Astrocyte (in vitro differentiated cells and primary cell): ENCODE data around the gene HOXD10. TPM values are rescaled to one million over a fixed set of nuclear protein-coding genes. Genes with fewer than 3 reads are reported as not detected.

Experiments used
- DNase-seq: peaks from one replicate; pipeline ENCODE4 v3.0.0-alpha.2; 2010; ENCODE audit warnings: low read depth
- FAIRE-seq: peaks from 2 replicates; lab custom pipeline; 2011; peaks lifted over from hg19 to GRCh38; lab: Jason Lieb, UNC
- H2AFZ ChIP-seq: 2 replicates; pipeline ENCODE4 v1.6.0; 2012; ENCODE audit warnings: low read depth, low read length, inconsistent platforms
- H3K27ac ChIP-seq: 2 replicates; pipeline ENCODE4 v1.5.1; 2011; ENCODE audit warnings: low read depth, low read length, inconsistent platforms
- H3K27me3 ChIP-seq: 2 replicates; pipeline ENCODE4 v1.6.0; 2011; ENCODE audit warnings: low read length, inconsistent platforms; ENCODE audit not compliant: insufficient read depth
- H3K36me3 ChIP-seq: 2 replicates; pipeline ENCODE4 v1.5.1; 2011; ENCODE audit warnings: low read length, inconsistent platforms; ENCODE audit not compliant: insufficient read depth
- H3K4me1 ChIP-seq: 2 replicates; pipeline ENCODE4 v1.5.1; 2011; ENCODE audit warnings: low read length, inconsistent platforms; ENCODE audit not compliant: insufficient read depth
- H3K4me2 ChIP-seq: 2 replicates; pipeline ENCODE4 v1.6.0; 2012; ENCODE audit warnings: low read length, inconsistent platforms
- H3K4me3 ChIP-seq: 2 replicates; pipeline ENCODE4 v1.5.1; 2011; ENCODE audit warnings: low read depth, mild to moderate bottlenecking, low read length, inconsistent platforms; ENCODE audit not compliant: insufficient read depth
- H3K79me2 ChIP-seq: 2 replicates; pipeline ENCODE4 v1.6.0; 2012; ENCODE audit warnings: mild to moderate bottlenecking, low read length, inconsistent platforms; ENCODE audit not compliant: insufficient read depth
- H3K9ac ChIP-seq: 2 replicates; pipeline ENCODE4 v1.6.0; 2012; ENCODE audit warnings: mild to moderate bottlenecking, low read length, inconsistent platforms
- H3K9me3 ChIP-seq: 2 replicates; pipeline ENCODE4 v1.5.1; 2012; ENCODE audit warnings: low read depth, mild to moderate bottlenecking, low read length, inconsistent platforms; ENCODE audit not compliant: insufficient read depth
- H4K20me1 ChIP-seq: 2 replicates; pipeline ENCODE4 v1.6.0; 2012; ENCODE audit warnings: low read length, inconsistent platforms; ENCODE audit not compliant: insufficient read depth
- H3K27ac Mint-ChIP-seq: one replicate; pipeline ENCODE4 v1.8.0; 2021; ENCODE audit warnings: mild to moderate bottlenecking, mixed read lengths; ENCODE audit not compliant: unreplicated experiment
- H3K27me3 Mint-ChIP-seq: one replicate; pipeline ENCODE4 v1.8.0; 2021; ENCODE audit warnings: low read depth, mixed read lengths; ENCODE audit not compliant: unreplicated experiment
- H3K36me3 Mint-ChIP-seq: one replicate; pipeline ENCODE4 v1.8.0; 2021; ENCODE audit warnings: low read depth, mixed read lengths; ENCODE audit not compliant: unreplicated experiment
- H3K4me1 Mint-ChIP-seq: one replicate; pipeline ENCODE4 v1.8.0; 2021; ENCODE audit warnings: low read depth, mixed read lengths; ENCODE audit not compliant: unreplicated experiment
- H3K4me3 Mint-ChIP-seq: one replicate; pipeline ENCODE4 v1.8.0; 2021; ENCODE audit warnings: mild to moderate bottlenecking, moderate library complexity, mixed read lengths; ENCODE audit not compliant: unreplicated experiment
- H3K9me3 Mint-ChIP-seq: one replicate; pipeline ENCODE4 v1.8.0; 2021; ENCODE audit warnings: mild to moderate bottlenecking, mixed read lengths; ENCODE audit not compliant: unreplicated experiment
- CTCF ChIP-seq: IDR thresholded peaks from 2 replicates; pipeline ENCODE4 v1.5.1; 2011; ENCODE audit warnings: low read depth, mild to moderate bottlenecking, inconsistent platforms, low read length, moderate library complexity; ENCODE audit not compliant: insufficient read depth
- EZH2 ChIP-seq: IDR thresholded peaks from 2 replicates; pipeline ENCODE4 v1.6.1; 2012; ENCODE audit warnings: mild to moderate bottlenecking, low read length, inconsistent platforms; ENCODE audit not compliant: insufficient read depth
- total RNA-seq: library from RNA; stranded (reverse); gene quantifications from 2 replicates; pipeline ENCODE4 v1.2.1, GENCODE V29; 2021

HOXD10 gene
- total RNA-seq, 1 donor from 2014 or later, result not detected

GRCh38 chr2:176085861-176086771 lies 30.5 kb upstream of the HOXD10 start:
- no peaks in the 10 kb centered on the region for H3K79me2 ChIP-seq
- H3K9me3 ChIP-seq, result peaks cover 3% of the 10 kb centered on the region
- no peaks in the 10 kb centered on the region for H3K4me1 ChIP-seq
- no peaks in the 10 kb centered on the region for H3K4me1 Mint-ChIP-seq
- H3K9me3 Mint-ChIP-seq, result peaks cover 38% of the 10 kb centered on the region
- H3K27ac ChIP-seq, result no peak overlapping the region
- no peak overlapping the region for H3K4me3 Mint-ChIP-seq
- peaks cover 2% of the 10 kb centered on the region for H3K36me3 Mint-ChIP-seq
- DNase-seq, result no peak
- H3K27me3 Mint-ChIP-seq, result peaks cover 92% of the 10 kb centered on the region
- H3K27ac Mint-ChIP-seq, result peak overlapping the region; percentile 50
- H4K20me1 ChIP-seq, result peaks cover 25% of the 10 kb centered on the region
- H2AFZ ChIP-seq, result no peak overlapping the region
- H3K4me2 ChIP-seq, result no peak overlapping the region
- no peak overlapping the region for H3K4me3 ChIP-seq
- no peak overlapping the region for H3K9ac ChIP-seq
- peaks cover 99% of the 10 kb centered on the region for H3K27me3 ChIP-seq
- no peaks in the 10 kb centered on the region for H3K36me3 ChIP-seq
- peak; percentile 34 for TF ChIP-seq CTCF
- TF ChIP-seq EZH2, result peak; percentile 34
- no peak for FAIRE-seq

GRCh38 chr2:176087330-176088047 lies 29.1 kb upstream of the HOXD10 start:
- FAIRE-seq, result no peak
- DNase-seq, result no peak
- Mint-ChIP-seq H3K27ac (no peak overlapping the region), H3K36me3 (peaks cover 2% of the 10 kb centered on the region), H3K4me3 (no peak overlapping the region), H3K9me3 (peaks cover 39% of the 10 kb centered on the region), H3K27me3 (peaks cover 94% of the 10 kb centered on the region), H3K4me1 (no peaks in the 10 kb centered on the region)
- Histone ChIP-seq H3K9me3 (peaks cover 3% of the 10 kb centered on the region), H3K4me3 (peak overlapping the region; percentile 21), H3K36me3 (no peaks in the 10 kb centered on the region), H3K27ac (no peak overlapping the region), H2AFZ (no peak overlapping the region), H3K79me2 (no peaks in the 10 kb centered on the region), H3K4me2 (peak overlapping the region; percentile 76), H3K27me3 (peaks cover 96% of the 10 kb centered on the region), H4K20me1 (peaks cover 17% of the 10 kb centered on the region), H3K9ac (no peak overlapping the region), H3K4me1 (no peaks in the 10 kb centered on the region)
- no peak for TF ChIP-seq EZH2
- no peak for TF ChIP-seq CTCF
